ENCODE results near the gene CERS3.

DNA sequence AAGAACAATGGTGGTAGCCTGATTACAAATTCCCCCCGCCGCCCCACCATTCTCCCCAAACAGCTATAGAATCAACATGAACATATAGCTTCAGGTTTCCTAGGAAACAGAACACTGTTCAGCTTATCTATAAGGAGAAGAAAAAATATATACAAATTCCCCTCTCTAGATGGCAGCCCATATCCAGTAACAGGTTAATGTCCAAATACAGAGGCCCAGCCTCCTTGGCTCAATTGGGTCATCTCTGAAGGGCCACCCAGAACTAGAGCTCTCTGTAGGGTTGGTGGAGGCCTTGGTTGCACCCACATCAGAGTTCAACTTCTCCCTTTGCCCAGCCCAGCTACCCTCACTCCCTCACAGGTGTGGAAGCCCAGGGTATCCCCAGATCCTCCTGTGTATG is 95.4 kb downstream of the CERS3 start:
- TF ChIP-seq, protein P1, sequence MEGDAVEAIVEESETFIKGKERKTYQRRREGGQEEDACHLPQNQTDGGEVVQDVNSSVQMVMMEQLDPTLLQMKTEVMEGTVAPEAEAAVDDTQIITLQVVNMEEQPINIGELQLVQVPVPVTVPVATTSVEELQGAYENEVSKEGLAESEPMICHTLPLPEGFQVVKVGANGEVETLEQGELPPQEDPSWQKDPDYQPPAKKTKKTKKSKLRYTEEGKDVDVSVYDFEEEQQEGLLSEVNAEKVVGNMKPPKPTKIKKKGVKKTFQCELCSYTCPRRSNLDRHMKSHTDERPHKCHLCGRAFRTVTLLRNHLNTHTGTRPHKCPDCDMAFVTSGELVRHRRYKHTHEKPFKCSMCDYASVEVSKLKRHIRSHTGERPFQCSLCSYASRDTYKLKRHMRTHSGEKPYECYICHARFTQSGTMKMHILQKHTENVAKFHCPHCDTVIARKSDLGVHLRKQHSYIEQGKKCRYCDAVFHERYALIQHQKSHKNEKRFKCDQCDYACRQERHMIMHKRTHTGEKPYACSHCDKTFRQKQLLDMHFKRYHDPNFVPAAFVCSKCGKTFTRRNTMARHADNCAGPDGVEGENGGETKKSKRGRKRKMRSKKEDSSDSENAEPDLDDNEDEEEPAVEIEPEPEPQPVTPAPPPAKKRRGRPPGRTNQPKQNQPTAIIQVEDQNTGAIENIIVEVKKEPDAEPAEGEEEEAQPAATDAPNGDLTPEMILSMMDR (IDR thresholded peaks at IDR 0.05) = no peak
- TF ChIP-seq EP300 (IDR thresholded peaks at IDR 0.05; ENCODE audit: low read depth) (no peak), POLR2A (IDR thresholded peaks at IDR 0.05) (no peak), POLR2AphosphoS5 (IDR thresholded peaks at IDR 0.05) (no peak)
